Endothelial cell of umbilical vein (primary cell): ENCODE data around the gene RIPOR3. TPM values are rescaled to one million over a fixed set of nuclear protein-coding genes. Genes with fewer than 3 reads are reported as not detected.

Experiments used
- BruUV-seq: library from RNA; stranded (reverse); fragments of 400-500 nt; replicated peaks from 2 replicates; lab custom pipeline; 2021; lab: Mats Ljungman, UMichigan
- CTCF ChIA-PET: fragments of 300-600, 350-600 bp; sonication (Branson Sonifier 250); formaldehyde crosslinking; loops from one replicate; lab custom pipeline; 2021; ENCODE audit warnings: antibody characterized with exemption, inconsistent platforms; lab: Charles Lee
- POLR2A ChIA-PET: fragments of 300-600, 350-600 bp; sonication (Branson Sonifier 250); formaldehyde crosslinking; loops from one replicate; lab custom pipeline; 2021; ENCODE audit warnings: antibody characterized with exemption, inconsistent platforms; lab: Charles Lee
- DNase-seq: peaks from one replicate; pipeline ENCODE4 v3.0.0-alpha.2; 2011; ENCODE audit warnings: low read depth, low spot score
- FAIRE-seq: peaks from 2 replicates; lab custom pipeline; 2011; peaks lifted over from hg19 to GRCh38; lab: Jason Lieb, UNC
- H2AFZ ChIP-seq: 2 replicates; pipeline ENCODE4 v1.6.0; 2012; ENCODE audit warnings: low read depth, low read length, control low read depth, inconsistent platforms
- H3K27ac ChIP-seq: 2 replicates; pipeline ENCODE4 v1.5.1; 2011; ENCODE audit warnings: low read depth, mild to moderate bottlenecking, control low read depth, low read length, moderate library complexity; ENCODE audit not compliant: insufficient read depth
- H3K27me3 ChIP-seq, 2 experiments: 2 replicates each; pipeline versions ENCODE4 v1.6.0 to v1.6.1; 2011; ENCODE audit warnings: low read length in 2 of 2, mixed read lengths in 1 of 2; ENCODE audit not compliant: control insufficient read depth in 2 of 2, insufficient read depth in 2 of 2
- H3K36me3 ChIP-seq, 2 experiments: 2 replicates in 1 of 2; 3 replicates in 1 of 2; pipeline ENCODE4 v1.5.1; 2011; ENCODE audit warnings: low read length in 2 of 2, mild to moderate bottlenecking in 1 of 2, moderate library complexity in 1 of 2; ENCODE audit not compliant: control insufficient read depth in 2 of 2, insufficient read depth in 2 of 2; ENCODE audit errors: extremely low read depth in 1 of 2
- H3K4me1 ChIP-seq: 3 replicates; pipeline ENCODE4 v1.5.1; 2011; ENCODE audit warnings: mild to moderate bottlenecking, low read length; ENCODE audit not compliant: control insufficient read depth, insufficient read depth; ENCODE audit errors: extremely low read depth
- H3K4me2 ChIP-seq: 2 replicates; pipeline ENCODE4 v1.6.1; 2011; ENCODE audit warnings: low read length, control low read depth, mixed read lengths; ENCODE audit not compliant: insufficient read depth
- H3K4me3 ChIP-seq, 3 experiments: fragments of 200-600 bp in 1 of 3; sonication (generic), shearing (Covaris generic) in 1 of 3; replicated peaks in 1 of 3; 2 replicates each; pipeline ENCODE4 v1.5.1; 2011 to 2016; ENCODE audit warnings: control low read depth in 3 of 3, low read length in 3 of 3, mild to moderate bottlenecking in 2 of 3, inconsistent platforms in 1 of 3, low read depth in 1 of 3, moderate library complexity in 1 of 3; ENCODE audit not compliant: insufficient read depth in 1 of 3
- H3K79me2 ChIP-seq: 2 replicates; pipeline ENCODE4 v1.6.0; 2012; ENCODE audit warnings: low read length, inconsistent platforms; ENCODE audit not compliant: control insufficient read depth, insufficient read depth
- H3K9ac ChIP-seq: replicated peaks from 2 replicates; pipeline ENCODE3; 2011; ENCODE audit warnings: low read length, control low read depth; ENCODE audit not compliant: insufficient read depth; ENCODE audit errors: extremely low read depth
- H3K9me1 ChIP-seq: replicated peaks from 3 replicates; pipeline ENCODE4 v1.6.0; 2011; ENCODE audit warnings: mild to moderate bottlenecking, low read length; ENCODE audit not compliant: control insufficient read depth, insufficient read depth; ENCODE audit errors: extremely low read depth
- H3K9me3 ChIP-seq: replicated peaks from 2 replicates; pipeline ENCODE4 v1.5.1; 2012; ENCODE audit warnings: low read length, inconsistent platforms; ENCODE audit not compliant: control insufficient read depth, insufficient read depth
- H4K20me1 ChIP-seq: replicated peaks from 2 replicates; pipeline ENCODE3; 2011; ENCODE audit warnings: mild to moderate bottlenecking, low read length; ENCODE audit not compliant: control insufficient read depth, insufficient read depth; ENCODE audit errors: extremely low read depth
- CTCF ChIP-seq, 2 donors: IDR thresholded peaks; 1 replicate in 1 of 2; 2 replicates in 1 of 2; pipeline ENCODE4 v1.5.1; 2011; ENCODE audit warnings: low read length in 2 of 2, mild to moderate bottlenecking in 2 of 2, moderate library complexity in 2 of 2, control low read depth in 1 of 2, inconsistent platforms in 1 of 2, low read depth in 1 of 2; ENCODE audit not compliant: insufficient read depth in 1 of 2; ENCODE audit errors: extremely low read depth in 1 of 2
- EZH2 ChIP-seq: IDR thresholded peaks from 2 replicates; pipeline ENCODE4 v1.6.1; 2012; ENCODE audit warnings: borderline replicate concordance, low read depth, mild to moderate bottlenecking, moderate library complexity, low read length, inconsistent platforms; ENCODE audit not compliant: severe bottlenecking
- FOS ChIP-seq: IDR thresholded peaks from 2 replicates; pipeline ENCODE4 v1.6.1; 2011; ENCODE audit warnings: mild to moderate bottlenecking, low read length, moderate library complexity, borderline replicate concordance; ENCODE audit not compliant: insufficient read depth
- GATA2 ChIP-seq: IDR thresholded peaks from 2 replicates; pipeline ENCODE4 v1.7.0; 2011; ENCODE audit warnings: low read depth, mild to moderate bottlenecking, moderate library complexity, mixed read lengths, low read length; ENCODE audit not compliant: insufficient read length, insufficient read depth
- JUN ChIP-seq: IDR thresholded peaks from 2 replicates; pipeline ENCODE4 v1.6.1; 2011; ENCODE audit warnings: borderline replicate concordance, low read depth; ENCODE audit not compliant: insufficient read length, insufficient read depth
- MAX ChIP-seq: IDR thresholded peaks from 2 replicates; pipeline ENCODE4 v1.6.1; 2011; ENCODE audit not compliant: insufficient read depth, insufficient read length
- MYC ChIP-seq: IDR thresholded peaks from one replicate; pipeline ENCODE4 v1.6.1; 2011; ENCODE audit warnings: mild to moderate bottlenecking, low read depth, low read length
- POLR2A ChIP-seq: IDR thresholded peaks from 2 replicates; pipeline ENCODE4 v1.6.1; 2012; ENCODE audit warnings: low read depth, mild to moderate bottlenecking, control low read depth, low read length
- POLR2AphosphoS5 ChIP-seq: IDR thresholded peaks from 2 replicates; pipeline ENCODE4 v1.6.1; 2012; ENCODE audit warnings: low read depth, mild to moderate bottlenecking, control low read depth, low read length, moderate library complexity; ENCODE audit not compliant: insufficient read depth
- dilution Hi-C: fragments of 300-500 bp; cut with MboI; formaldehyde crosslinking; loops from one replicate; pipeline ENCODE4 v1.15.0; 2019; ENCODE audit warnings: low sequenced_read_pairs; ENCODE audit not compliant: extremely low pct_ligation_motif_present
- intact Hi-C: fragments of 100-400 bp; cut with micrococcal nuclease; formaldehyde crosslinking; loops from one replicate; pipeline ENCODE4 v1.10.0; 2022
- polyA plus RNA-seq, 4 experiments: library from polyadenylated mRNA; depleted of rRNA in 3 of 4; stranded (reverse) in 3 of 4; unstranded in 1 of 4; fragments of >200 nt; gene quantifications; 2 replicates each; pipeline versions ENCODE4 v1.2.1 to v1.2.3, GENCODE V29; 2011 to 2012; ENCODE audit warnings: missing spikeins in 1 of 4
- total RNA-seq: library from RNA; stranded (reverse); gene quantifications from 2 replicates; pipeline ENCODE4 v1.2.3, GENCODE V29; 2021

Gene RIPOR3
- total and polyA plus RNA-seq, 2 donors (not counting 3 experiments of a cell fraction or from before 2014, with no cell fraction given) = not detected

GRCh38 chr20:50723672-50724071, 32.3 kb upstream of the RIPOR3 start:
- H3K4me2 ChIP-seq = no peak overlapping the region
- no peak overlapping the region for H3K4me3 ChIP-seq
- no peaks in the 10 kb centered on the region for H4K20me1 ChIP-seq
- H3K79me2 ChIP-seq = no peaks in the 10 kb centered on the region
- no peaks in the 10 kb centered on the region for H3K4me1 ChIP-seq
- no peak overlapping the region for H3K27ac ChIP-seq
- FAIRE-seq (no peak), DNase-seq (no peak)
- H3K9me1 ChIP-seq = no peaks in the 10 kb centered on the region
- H2AFZ ChIP-seq = no peak overlapping the region
- H3K9ac ChIP-seq = no peak overlapping the region
- intact Hi-C loops = no loop called here
- CTCF ChIA-PET = interaction anchor here (1.3 kb wide), 1 partner anchor 25 kb away, joined by 4 read pairs; no protein-coding TSS in a partner anchor
- BruUV-seq = no TSS peak
- POLR2A ChIA-PET = no interaction called here
- H3K27me3 ChIP-seq = peaks cover 6 to 12% of the 10 kb centered on the region in 2 experiments
- H3K9me3 ChIP-seq = no peaks in the 10 kb centered on the region
- TF ChIP-seq GATA2 (no peak), POLR2A (no peak), MAX (no peak), POLR2AphosphoS5 (no peak), CTCF (IDR thresholded peaks at IDR 0.05; ENCODE audit: extremely low read depth in 1 of 2, insufficient read depth in 1 of 2, low read depth in 1 of 2, low read length in 2 of 2) (no peak), MYC (no peak), JUN (no peak), FOS (no peak), EZH2 (no peak)
- no peaks in the 10 kb centered on the region for H3K36me3 ChIP-seq
- dilution Hi-C loops = no loop called here
